ENCODE measurements around the gene ACY1.
A peak's percentile ranks its signal among the peaks of the same experiment; 100 is the strongest.

The ACY1 gene

DNA sequence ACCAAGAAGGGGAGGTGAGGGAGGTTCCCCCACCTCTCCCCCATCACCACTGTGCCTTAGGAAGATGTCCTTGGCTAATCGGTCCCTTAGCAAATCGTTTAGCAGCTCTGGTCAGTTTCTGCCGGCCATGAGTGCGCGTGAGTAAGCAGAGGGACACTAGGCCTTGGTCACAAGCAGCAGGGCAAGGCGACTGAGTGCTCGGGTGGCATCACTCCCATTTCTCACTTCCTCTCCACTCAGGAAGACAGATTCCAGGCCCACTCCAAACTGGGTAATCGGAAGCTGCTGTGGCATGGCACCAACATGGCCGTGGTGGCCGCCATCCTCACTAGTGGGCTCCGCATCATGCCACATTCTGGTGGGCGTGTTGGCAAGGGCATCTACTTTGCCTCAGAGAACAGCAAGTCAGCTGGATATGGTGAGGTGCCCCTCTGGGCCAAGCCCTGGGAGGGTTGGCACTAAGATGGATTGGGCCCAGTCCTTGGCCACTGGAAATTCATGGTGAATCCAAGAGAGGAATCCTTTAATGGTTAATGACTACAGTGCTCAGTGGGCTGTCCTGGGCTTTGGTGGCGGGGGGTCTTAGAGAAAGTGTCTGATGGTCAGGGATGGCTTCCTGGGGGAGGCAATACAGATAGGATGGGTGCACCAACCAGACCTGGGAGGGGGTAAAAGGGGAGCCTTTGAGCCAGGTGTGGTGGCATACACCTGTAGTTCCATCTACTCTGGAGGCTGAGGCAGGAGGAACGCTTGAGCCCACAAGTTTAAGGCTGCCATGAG is 37.2 kb upstream of the ACY1 start:
- DNase-seq, result no peak

GRCh38 chr3:51946796-51947195 is 36.5 kb upstream of the ACY1 start:
- no peak for DNase-seq

DNA sequence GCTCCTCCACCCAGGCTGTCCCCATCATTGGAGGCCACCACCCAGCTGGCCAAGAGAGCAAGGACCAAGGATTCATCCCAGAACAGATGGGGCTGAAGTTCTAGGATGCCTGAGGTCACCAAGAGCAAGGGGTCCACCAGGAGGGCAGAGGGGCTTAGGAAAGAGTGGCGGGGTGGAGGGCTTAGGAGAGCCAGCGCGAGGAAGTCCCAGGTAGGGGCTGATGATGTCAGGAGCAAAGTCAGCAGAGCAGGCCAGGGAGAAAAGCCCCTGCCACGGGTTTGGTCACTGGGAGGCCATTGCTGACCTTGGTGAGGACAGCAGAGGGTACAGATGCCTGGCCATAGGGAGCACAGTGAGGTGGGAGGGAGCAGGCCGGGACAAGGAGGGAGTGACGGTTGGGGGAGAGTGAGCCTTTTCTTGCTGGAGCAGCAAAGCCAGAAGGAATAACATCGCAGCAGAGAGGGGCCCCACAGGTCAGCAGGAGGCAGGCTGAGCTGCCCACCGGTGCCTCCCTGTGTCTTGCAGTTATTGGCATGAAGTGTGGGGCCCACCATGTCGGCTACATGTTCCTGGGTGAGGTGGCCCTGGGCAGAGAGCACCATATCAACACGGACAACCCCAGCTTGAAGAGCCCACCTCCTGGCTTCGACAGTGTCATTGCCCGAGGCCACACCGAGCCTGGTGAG is 36.0 kb upstream of the ACY1 start:
- no peak for DNase-seq

DNA sequence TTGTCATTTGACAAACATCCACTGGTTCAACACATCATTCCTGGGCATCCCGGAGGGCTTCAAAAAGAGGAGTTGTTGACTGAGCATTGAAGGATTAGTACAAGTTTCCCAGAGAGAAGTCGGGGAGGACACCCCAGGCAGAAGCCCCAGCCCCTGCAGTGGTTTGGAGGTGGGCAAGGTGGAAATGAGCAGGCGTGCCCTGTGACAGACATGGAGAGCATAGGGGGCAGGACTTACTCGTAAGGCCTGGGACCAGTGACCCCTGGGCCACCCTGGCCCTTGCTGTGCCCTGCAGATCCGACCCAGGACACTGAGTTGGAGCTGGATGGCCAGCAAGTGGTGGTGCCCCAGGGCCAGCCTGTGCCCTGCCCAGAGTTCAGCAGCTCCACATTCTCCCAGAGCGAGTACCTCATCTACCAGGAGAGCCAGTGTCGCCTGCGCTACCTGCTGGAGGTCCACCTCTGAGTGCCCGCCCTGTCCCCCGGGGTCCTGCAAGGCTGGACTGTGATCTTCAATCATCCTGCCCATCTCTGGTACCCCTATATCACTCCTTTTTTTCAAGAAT is 35.2 kb upstream of the ACY1 start:
- DNase-seq, result no peak

GRCh38 chr3:51949121-51949520 is 34.2 kb upstream of the ACY1 start:
- no peak for DNase-seq

DNA sequence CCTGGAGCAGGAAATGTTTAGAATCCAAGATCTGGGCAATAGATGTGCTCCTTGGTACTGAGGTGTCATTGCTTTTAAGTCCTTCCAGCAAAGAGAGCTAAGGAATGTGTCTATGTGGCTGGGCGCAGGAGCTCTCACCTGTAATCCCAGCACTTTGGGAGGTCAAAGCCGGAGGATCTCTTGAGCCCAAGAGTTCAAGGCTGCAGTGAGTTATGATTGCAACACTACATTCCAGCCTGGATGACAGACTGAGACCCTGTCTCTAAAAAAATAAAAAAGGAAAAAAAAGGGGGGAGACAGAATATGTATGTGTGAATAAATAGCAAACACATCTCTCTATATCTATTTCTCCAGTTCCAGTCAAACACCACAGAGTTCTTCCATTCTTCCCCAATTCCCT is 32.4 kb upstream of the ACY1 start:
- DNase-seq, result no peak

DNA sequence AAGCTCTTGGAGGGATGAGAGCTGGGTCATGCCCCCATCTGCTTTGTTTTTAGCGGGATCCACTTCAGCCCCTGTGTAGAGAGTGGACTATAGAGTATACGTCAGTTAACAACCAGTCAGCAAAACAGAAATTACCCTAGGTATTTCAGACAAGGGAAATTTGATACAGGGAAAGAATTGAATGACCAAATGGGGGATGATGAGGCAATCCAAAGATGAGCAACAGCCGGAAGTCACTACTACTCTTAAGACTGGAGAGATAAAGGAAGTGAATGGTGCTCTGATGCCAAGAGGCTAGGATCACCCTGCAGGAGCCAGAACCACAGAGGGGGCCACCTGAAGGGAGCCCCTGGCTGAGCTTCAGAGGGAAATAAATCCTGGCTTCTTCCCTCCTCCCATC is 29.9 kb upstream of the ACY1 start:
- DNase-seq, result no peak

DNA sequence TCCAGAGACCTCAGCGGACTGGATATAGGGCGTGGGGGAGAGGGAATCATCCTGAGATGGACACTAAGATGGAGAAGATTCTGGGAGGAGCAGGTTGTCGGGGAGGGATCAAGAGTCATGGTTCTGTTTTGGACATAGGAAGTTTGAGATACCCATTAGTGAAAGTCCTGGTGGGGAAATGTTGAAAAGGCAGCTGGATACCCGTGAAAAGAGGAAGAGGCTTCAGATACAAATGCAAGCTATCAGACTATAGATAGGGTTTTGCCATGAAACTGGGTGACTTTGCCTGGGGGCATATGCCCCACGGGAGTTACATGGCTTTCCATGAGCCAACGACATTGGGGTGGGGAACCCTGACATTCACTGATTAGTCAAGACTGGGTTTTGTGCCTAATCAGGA is 29.2 kb upstream of the ACY1 start:
- DNase-seq, result no peak

GRCh38 chr3:51954713-51955112 is 28.6 kb upstream of the ACY1 start:
- no peak for DNase-seq

- DNase-seq, result no peak
Measured at GRCh38 chr3:51955175-51955892, 28.0 kb upstream of the ACY1 start, which contains the start of gene GPR62. Gene GPR62, plus strand, starts transcription at chr3:51955381. Its CDS starts 272 bp downstream, at chr3:51955653.

DNA sequence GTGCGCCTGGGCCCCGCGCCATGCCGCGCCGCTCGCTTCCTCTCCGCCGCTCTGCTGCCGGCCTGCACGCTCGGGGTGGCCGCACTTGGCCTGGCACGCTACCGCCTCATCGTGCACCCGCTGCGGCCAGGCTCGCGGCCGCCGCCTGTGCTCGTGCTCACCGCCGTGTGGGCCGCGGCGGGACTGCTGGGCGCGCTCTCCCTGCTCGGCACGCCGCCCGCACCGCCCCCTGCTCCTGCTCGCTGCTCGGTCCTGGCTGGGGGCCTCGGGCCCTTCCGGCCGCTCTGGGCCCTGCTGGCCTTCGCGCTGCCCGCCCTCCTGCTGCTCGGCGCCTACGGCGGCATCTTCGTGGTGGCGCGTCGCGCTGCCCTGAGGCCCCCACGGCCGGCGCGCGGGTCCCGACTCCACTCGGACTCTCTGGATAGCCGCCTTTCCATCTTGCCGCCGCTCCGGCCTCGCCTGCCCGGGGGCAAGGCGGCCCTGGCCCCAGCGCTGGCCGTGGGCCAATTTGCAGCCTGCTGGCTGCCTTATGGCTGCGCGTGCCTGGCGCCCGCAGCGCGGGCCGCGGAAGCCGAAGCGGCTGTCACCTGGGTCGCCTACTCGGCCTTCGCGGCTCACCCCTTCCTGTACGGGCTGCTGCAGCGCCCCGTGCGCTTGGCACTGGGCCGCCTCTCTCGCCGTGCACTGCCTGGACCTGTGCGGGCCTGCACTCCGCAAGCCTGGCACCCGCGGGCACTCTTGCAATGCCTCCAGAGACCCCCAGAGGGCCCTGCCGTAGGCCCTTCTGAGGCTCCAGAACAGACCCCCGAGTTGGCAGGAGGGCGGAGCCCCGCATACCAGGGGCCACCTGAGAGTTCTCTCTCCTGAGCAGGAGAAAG is 27.2 kb upstream of the ACY1 start:
- DNase-seq, result peak in 2 of 5 experiments; percentile 22 to 48

GRCh38 chr3:51957520-51958205 is 25.7 kb upstream of the ACY1 start:
- DNase-seq, result no peak

DNA sequence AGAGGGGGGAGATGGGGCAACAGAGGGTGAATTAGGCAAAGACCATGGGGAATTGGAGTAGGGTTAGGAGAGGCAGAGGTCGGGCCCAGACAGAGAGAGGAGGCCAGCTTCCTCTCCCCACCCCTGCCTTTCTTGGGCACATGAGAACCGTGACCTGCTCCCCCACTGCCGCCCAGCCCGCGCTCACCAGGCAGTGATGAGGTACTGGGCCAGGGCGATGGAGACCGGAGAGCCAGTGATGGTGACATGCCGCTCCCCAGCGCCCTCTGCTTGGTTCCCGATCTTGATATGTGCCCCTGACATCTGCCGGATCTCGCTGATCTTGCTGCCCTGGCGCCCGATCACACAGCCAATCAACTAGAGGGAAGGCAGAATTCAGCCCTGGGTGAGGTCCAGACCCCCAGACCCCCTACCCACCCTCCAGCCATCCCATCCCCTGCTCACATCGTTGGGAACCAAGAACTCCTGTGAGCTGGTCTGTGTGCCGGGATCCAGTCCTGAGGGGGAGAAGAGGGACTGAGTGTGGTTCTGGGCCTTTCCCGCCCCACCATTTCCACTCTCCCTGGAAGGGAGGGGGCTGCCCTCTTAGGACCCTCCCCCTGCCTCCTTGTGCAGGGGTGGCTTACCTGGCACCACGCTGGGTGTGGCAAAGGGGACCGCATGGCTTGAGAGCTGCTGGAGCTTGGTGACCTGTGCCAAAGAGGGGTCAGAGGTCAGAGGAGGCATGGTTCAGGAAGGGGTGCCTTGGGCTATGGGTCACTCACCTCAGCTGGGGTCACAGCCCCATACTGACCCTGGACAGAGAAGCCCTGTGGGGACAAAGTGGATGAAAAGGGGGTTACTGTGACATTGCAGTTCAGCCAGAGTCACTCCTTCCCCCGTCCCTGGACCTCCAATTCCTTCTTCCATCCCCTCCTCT is 24.5 kb upstream of the ACY1 start:
- DNase-seq, result no peak

- DNase-seq, result no peak
Measured at GRCh38 chr3:51959651-51960050, 23.7 kb upstream of the ACY1 start.

DNA sequence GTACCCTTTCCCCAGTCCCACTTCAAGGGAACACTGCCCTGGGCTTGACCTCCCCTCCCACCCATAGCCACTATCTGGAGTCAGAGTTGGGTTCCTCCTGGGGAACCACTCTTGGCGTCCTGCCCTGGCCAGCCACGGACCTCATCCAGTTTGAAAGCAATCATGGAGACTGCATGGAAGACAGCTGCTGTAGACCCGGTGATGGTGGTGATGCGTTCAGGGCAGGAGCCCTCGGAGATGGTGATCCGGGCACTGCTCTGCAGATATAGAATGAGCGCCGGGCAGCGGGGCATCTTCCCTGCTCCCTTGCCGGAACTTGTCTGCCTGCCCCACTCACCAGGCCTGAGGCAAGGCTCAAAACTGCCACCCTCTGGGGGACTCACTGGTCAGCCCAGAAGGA is 22.9 kb upstream of the ACY1 start:
- no peak for DNase-seq

DNA sequence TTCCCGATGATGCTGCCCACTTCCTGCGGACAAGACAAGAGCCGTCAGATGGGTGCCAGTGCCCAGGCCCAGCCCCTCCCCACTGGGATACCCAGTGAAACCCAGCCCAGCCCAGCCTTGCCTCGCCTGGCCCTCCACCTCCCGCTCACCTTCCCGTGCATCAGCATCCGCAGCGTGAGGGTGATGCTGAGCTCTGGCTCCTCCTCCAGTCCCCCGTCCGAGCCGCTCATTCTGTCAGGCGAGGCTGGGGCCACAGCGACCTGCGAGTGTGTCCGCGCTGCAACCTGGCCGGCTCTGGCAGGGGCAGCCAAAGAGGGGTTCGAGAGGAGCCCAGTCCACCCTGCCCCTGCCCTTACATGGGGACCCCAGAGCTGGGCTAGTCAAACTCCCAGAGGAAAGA is 22.3 kb upstream of the ACY1 start:
- no peak for DNase-seq

GRCh38 chr3:51961602-51962569 is 21.4 kb upstream of the ACY1 start:
- DNase-seq, result no peak

GRCh38 chr3:51962854-51963530 is 20.3 kb upstream of the ACY1 start:
- no peak for DNase-seq

Data from T-helper 2 cell (primary cell).